ENCODE measurements around the gene INCENP. TPM values are rescaled to one million over a fixed set of nuclear protein-coding genes. Genes with fewer than 3 reads are reported as not detected.

The INCENP gene
- 18.5 and 26.2 TPM in 2 replicates for total RNA-seq

GRCh38 chr11:62123669-62124185 is at the start of gene INCENP:
Gene INCENP (plus strand): TSS chr11:62124011. CDS start chr11:62128162, 4,151 bp downstream.

DNA sequence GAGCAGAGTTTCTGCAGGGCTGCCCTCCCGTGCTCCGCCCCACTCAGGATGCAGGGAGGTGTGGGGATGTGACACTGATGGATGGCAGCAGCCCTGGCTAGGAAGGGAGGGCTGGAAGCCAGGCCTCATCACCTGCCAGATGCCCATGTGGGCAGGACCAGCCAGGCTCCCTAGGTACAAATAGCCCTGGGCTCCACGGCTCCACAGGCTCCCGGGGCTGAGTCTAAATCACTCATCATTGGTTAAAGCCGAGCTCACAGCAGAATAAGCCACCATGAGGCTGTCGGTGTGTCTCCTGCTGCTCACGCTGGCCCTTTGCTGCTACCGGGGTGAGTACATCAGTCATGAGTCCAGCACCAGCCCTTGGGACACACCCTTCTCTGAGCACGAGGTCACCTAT is 66.2 kb downstream of the INCENP start, which contains the start of gene SCGB1D1:
SCGB1D1 (plus strand) TSS at position 206 of the 400 bp plus-strand sequence; CDS start at position 275, 69 bp downstream.

Other genes starting within 250 kb of the INCENP start
- gene FADS3, start 232.5 kb upstream of the INCENP start, total RNA-seq: 310 and 374 TPM in 2 replicates
- 1.6 and 2.8 TPM in 2 replicates for gene RAB3IL1, start 206.4 kb upstream of the INCENP start, total RNA-seq
- gene BEST1, start 173.7 kb upstream of the INCENP start, total RNA-seq: under 0.01 TPM in 1 of 2 replicates, not detected in the other
- gene FTH1, start 156.4 kb upstream of the INCENP start, total RNA-seq: 497 and 1,879 TPM in 2 replicates
- gene SCGB1D1, start 66.2 kb downstream of the INCENP start, total RNA-seq: not detected in 2 replicates
- not detected in 2 replicates for gene SCGB2A1, start 84.7 kb downstream of the INCENP start, total RNA-seq
- not detected in 2 replicates for gene SCGB1D2, start 118.2 kb downstream of the INCENP start, total RNA-seq
- gene SCGB2A2, start 146.1 kb downstream of the INCENP start, total RNA-seq: not detected in 2 replicates
- gene SCGB1D4, start 175.1 kb downstream of the INCENP start, total RNA-seq: not detected in 2 replicates
- 27.6 and 33.4 TPM in 2 replicates for gene ASRGL1, start 213.4 kb downstream of the INCENP start, total RNA-seq